CD4-positive, CD25-positive, alpha-beta regulatory T cell (primary cell): ENCODE measurements around the gene ANO6. TPM values are rescaled to one million over a fixed set of nuclear protein-coding genes. Genes with fewer than 3 reads are reported as not detected.
"Not testable (repeated sequence)": the region's sequence is repeated elsewhere in the genome, so short reads cannot be mapped to it uniquely, and the experiment has no call there.

ENCODE experiments used
- ATAC-seq, 2 donors: fragments of 150-1000 bp; cut with Tn5 transposase; one replicate each; pipeline ENCODE4 v1.10.0; 2021; ENCODE audit warnings: low read depth in 2 of 2, moderate number of reproducible peaks in 2 of 2, moderate library complexity in 1 of 2
- DNase-seq, 3 donors: peaks; one replicate each; pipeline versions ENCODE4 v3.0.0 to v3.0.0-alpha.2; 2012 to 2022; ENCODE audit warnings: mixed read lengths in 1 of 3
- H3K27ac ChIP-seq: one replicate; pipeline ENCODE4 v1.7.0; 2013; ENCODE audit warnings: mild to moderate bottlenecking, low read length; ENCODE audit not compliant: insufficient read depth, poor library complexity, severe bottlenecking
- H3K27me3 ChIP-seq: one replicate; pipeline ENCODE4 v1.7.0; 2013; ENCODE audit warnings: low read length; ENCODE audit not compliant: control insufficient read depth, insufficient read depth
- H3K36me3 ChIP-seq: one replicate; pipeline ENCODE4 v1.7.0; 2013; ENCODE audit warnings: mild to moderate bottlenecking, low read length, moderate library complexity; ENCODE audit not compliant: control insufficient read depth, insufficient read depth
- H3K4me1 ChIP-seq: 2 replicates; pipeline ENCODE4 v1.7.0; 2013; ENCODE audit warnings: mild to moderate bottlenecking, low read length; ENCODE audit not compliant: insufficient read depth, control insufficient read depth, poor library complexity, severe bottlenecking
- H3K4me3 ChIP-seq: one replicate; pipeline ENCODE4 v1.7.0; 2013; ENCODE audit warnings: low read depth, mild to moderate bottlenecking, low read length, moderate library complexity
- H3K9me3 ChIP-seq, 2 experiments: 1 replicate in 1 of 2; 2 replicates in 1 of 2; pipeline ENCODE4 v1.7.0; 2013; ENCODE audit warnings: low read length in 2 of 2, mild to moderate bottlenecking in 1 of 2, moderate library complexity in 1 of 2; ENCODE audit not compliant: control insufficient read depth in 2 of 2
- H3K27ac Mint-ChIP-seq, 3 donors: one replicate each; pipeline ENCODE4 v1.8.0; 2020 to 2022; ENCODE audit warnings: mild to moderate bottlenecking in 3 of 3, mixed read lengths in 3 of 3, moderate library complexity in 2 of 3
- H3K27me3 Mint-ChIP-seq: one replicate; pipeline ENCODE4 v1.8.0; 2022; ENCODE audit warnings: mild to moderate bottlenecking, mixed read lengths
- H3K36me3 Mint-ChIP-seq: one replicate; pipeline ENCODE4 v1.8.0; 2020; ENCODE audit warnings: mixed read lengths
- H3K4me1 Mint-ChIP-seq, 4 donors: one replicate each; pipeline ENCODE4 v1.8.0; 2020 to 2022; ENCODE audit warnings: mixed read lengths in 4 of 4, mild to moderate bottlenecking in 1 of 4
- H3K4me3 Mint-ChIP-seq, 4 donors: one replicate each; pipeline ENCODE4 v1.8.0; 2020 to 2022; ENCODE audit warnings: mild to moderate bottlenecking in 4 of 4, mixed read lengths in 4 of 4, moderate library complexity in 3 of 4
- H3K9me3 Mint-ChIP-seq, 7 donors: one replicate each; pipeline ENCODE4 v1.8.0; 2020 to 2022; ENCODE audit warnings: mixed read lengths in 7 of 7, mild to moderate bottlenecking in 3 of 7, moderate library complexity in 2 of 7
- polyA plus RNA-seq, 4 donors: library from polyadenylated mRNA; unstranded; fragments of 300-500 nt; fragmentation: Illumina TruSeq; gene quantifications; one replicate each; pipeline ENCODE4 v1.2.3, GENCODE V29; 2021
- total RNA-seq: library from RNA; stranded (reverse); gene quantifications from one replicate; pipeline ENCODE4 v1.2.3, GENCODE V29; 2022

ANO6 gene
- total and polyA plus RNA-seq, 5 donors from 2014 or later: 19.9 to 30.1 (median 24.7) TPM

GRCh38 chr12:45379261-45379660 lies 163.4 kb downstream of the ANO6 start:
- H3K4me1 ChIP-seq: no peaks in the 10 kb centered on the region
- H3K27ac Mint-ChIP-seq: no peak overlapping the region
- H3K9me3 ChIP-seq: no peaks in the 10 kb centered on the region
- ATAC-seq (no peak), DNase-seq (no peak)
- no peaks in the 10 kb centered on the region for H3K4me1 Mint-ChIP-seq
- no peak overlapping the region for H3K27ac ChIP-seq
- no peaks in the 10 kb centered on the region for H3K9me3 Mint-ChIP-seq
- H3K4me3 ChIP-seq: no peak overlapping the region
- H3K27me3 Mint-ChIP-seq: no peaks in the 10 kb centered on the region
- H3K4me3 Mint-ChIP-seq: no peak overlapping the region
- H3K36me3 ChIP-seq: peaks cover 29% of the 10 kb centered on the region
- H3K27me3 ChIP-seq: no peaks in the 10 kb centered on the region
- peaks cover 47% of the 10 kb centered on the region for H3K36me3 Mint-ChIP-seq

GRCh38 chr12:45381351-45381750 lies 165.5 kb downstream of the ANO6 start:
- H3K27me3 Mint-ChIP-seq: no peaks in the 10 kb centered on the region

GRCh38 chr12:45388545-45388944 lies 172.7 kb downstream of the ANO6 start:
- Histone ChIP-seq H3K9me3 (no peaks in the 10 kb centered on the region), H3K4me3 (no peak overlapping the region), H3K36me3 (peaks cover 33% of the 10 kb centered on the region), H3K27ac (no peak overlapping the region), H3K4me1 (no peaks in the 10 kb centered on the region), H3K27me3 (no peaks in the 10 kb centered on the region)
- no peak overlapping the region for H3K4me3 Mint-ChIP-seq
- peaks cover 0 to 5% (median 0%) of the 10 kb centered on the region in 7 donors for H3K9me3 Mint-ChIP-seq
- H3K4me1 Mint-ChIP-seq: peaks cover 0 to 4% (median 0%) of the 10 kb centered on the region in 4 donors
- H3K27me3 Mint-ChIP-seq: no peaks in the 10 kb centered on the region
- peaks cover 63% of the 10 kb centered on the region for H3K36me3 Mint-ChIP-seq
- H3K27ac Mint-ChIP-seq: no peak overlapping the region
- no peak for ATAC-seq
- peak in 1 of 3 donors; percentile 16 for DNase-seq

More at GRCh38 chr12:45381351-45381750, 165.5 kb downstream of the ANO6 start:
- H3K27ac Mint-ChIP-seq: peak overlapping the region in 1 of 3 donors; percentile 35
- ATAC-seq (no peak), DNase-seq (no peak)
- Histone ChIP-seq H3K9me3 (no peaks in the 10 kb centered on the region), H3K4me1 (no peaks in the 10 kb centered on the region), H3K36me3 (peaks cover 37% of the 10 kb centered on the region), H3K4me3 (no peak overlapping the region), H3K27me3 (no peaks in the 10 kb centered on the region), H3K27ac (no peak overlapping the region)
- no peak overlapping the region for H3K4me3 Mint-ChIP-seq
- no peaks in the 10 kb centered on the region for H3K9me3 Mint-ChIP-seq
- H3K36me3 Mint-ChIP-seq: peaks cover 65% of the 10 kb centered on the region
- peaks cover 0 to under 1% (median 0%) of the 10 kb centered on the region in 4 donors for H3K4me1 Mint-ChIP-seq

GRCh38 chr12:45389426-45389825 lies 173.5 kb downstream of the ANO6 start:
- H3K4me1 ChIP-seq: no peaks in the 10 kb centered on the region
- ATAC-seq: no peak
- no peak overlapping the region for H3K27ac ChIP-seq
- Mint-ChIP-seq H3K27ac (no peak overlapping the region), H3K36me3 (peaks cover 64% of the 10 kb centered on the region), H3K4me1 (peaks cover 0 to 4% (median 0%) of the 10 kb centered on the region in 4 donors), H3K4me3 (no peak overlapping the region), H3K9me3 (peaks cover 0 to 9% (median 2%) of the 10 kb centered on the region in 7 donors), H3K27me3 (no peaks in the 10 kb centered on the region)
- no peak for DNase-seq
- H3K27me3 ChIP-seq: no peaks in the 10 kb centered on the region
- no peaks in the 10 kb centered on the region for H3K9me3 ChIP-seq
- H3K36me3 ChIP-seq: peaks cover 27% of the 10 kb centered on the region
- H3K4me3 ChIP-seq: no peak overlapping the region

- DNase-seq, H3K27ac ChIP-seq, H3K9me3 ChIP-seq, ATAC-seq, H3K4me1 Mint-ChIP-seq, H3K4me3 Mint-ChIP-seq, H3K36me3 ChIP-seq, H3K27me3 ChIP-seq, H3K4me3 ChIP-seq, H3K4me1 ChIP-seq, H3K27me3 Mint-ChIP-seq, H3K27ac Mint-ChIP-seq: not testable (repeated sequence)
- peaks cover 0 to 16% (median 7%) of the 10 kb centered on the region in 7 donors for H3K9me3 Mint-ChIP-seq
- peaks cover 39% of the 10 kb centered on the region for H3K36me3 Mint-ChIP-seq
Observed at GRCh38 chr12:45397499-45397898, 181.6 kb downstream of the ANO6 start.

- peaks cover 0 to 12% (median 7%) of the 10 kb centered on the region in 7 donors for H3K9me3 Mint-ChIP-seq
- peaks cover 35% of the 10 kb centered on the region for H3K36me3 Mint-ChIP-seq
- no peak overlapping the region for H3K27ac Mint-ChIP-seq
- no peak for DNase-seq
- H3K4me1 ChIP-seq: no peaks in the 10 kb centered on the region
- peaks cover 0 to 5% (median 0%) of the 10 kb centered on the region in 4 donors for H3K4me1 Mint-ChIP-seq
- no peak overlapping the region for H3K27ac ChIP-seq
- H3K27me3 Mint-ChIP-seq: no peaks in the 10 kb centered on the region
- H3K4me3 Mint-ChIP-seq: no peak overlapping the region
- peaks cover 20% of the 10 kb centered on the region for H3K36me3 ChIP-seq
- no peak for ATAC-seq
- H3K9me3 ChIP-seq: no peaks in the 10 kb centered on the region
- H3K27me3 ChIP-seq: no peaks in the 10 kb centered on the region
- H3K4me3 ChIP-seq: no peak overlapping the region
Observed at GRCh38 chr12:45398552-45398951, 182.7 kb downstream of the ANO6 start.

- Histone ChIP-seq H3K9me3 (no peaks in the 10 kb centered on the region), H3K36me3 (peaks cover 38% of the 10 kb centered on the region), H3K4me3 (no peak overlapping the region), H3K4me1 (no peaks in the 10 kb centered on the region), H3K27ac (no peak overlapping the region), H3K27me3 (no peaks in the 10 kb centered on the region)
- H3K4me1 Mint-ChIP-seq: peaks cover 0 to 5% (median 0%) of the 10 kb centered on the region in 4 donors
- H3K27ac Mint-ChIP-seq: peak overlapping the region in 1 of 3 donors; percentile 31
- no peak overlapping the region for H3K4me3 Mint-ChIP-seq
- DNase-seq (no peak), ATAC-seq (no peak)
- H3K27me3 Mint-ChIP-seq: no peaks in the 10 kb centered on the region
- peaks cover 32% of the 10 kb centered on the region for H3K36me3 Mint-ChIP-seq
- H3K9me3 Mint-ChIP-seq: peaks cover 0 to 6% (median 2%) of the 10 kb centered on the region in 7 donors
Observed at GRCh38 chr12:45400991-45401390, 185.1 kb downstream of the ANO6 start.

GRCh38 chr12:45402288-45402687 lies 186.4 kb downstream of the ANO6 start:
- Mint-ChIP-seq H3K4me1 (peaks cover 0 to 5% (median under 1%) of the 10 kb centered on the region in 4 donors), H3K4me3 (no peak overlapping the region), H3K27ac (no peak overlapping the region), H3K9me3 (peaks cover 0 to 2% (median 0%) of the 10 kb centered on the region in 7 donors), H3K36me3 (peaks cover 32% of the 10 kb centered on the region), H3K27me3 (no peaks in the 10 kb centered on the region)
- Histone ChIP-seq H3K9me3 (no peaks in the 10 kb centered on the region), H3K4me3 (no peak overlapping the region), H3K36me3 (peaks cover 48% of the 10 kb centered on the region), H3K4me1 (no peaks in the 10 kb centered on the region), H3K27ac (no peak overlapping the region), H3K27me3 (no peaks in the 10 kb centered on the region)
- ATAC-seq (no peak), DNase-seq (no peak)
